Activated CD4-positive, alpha-beta T cell treated with anti-CD3 and anti-CD28 coated beads for 36 hours (primary cell): Measurements from ENCODE around the gene SIRT6. TPM values are rescaled to one million over a fixed set of nuclear protein-coding genes. Genes with fewer than 3 reads are reported as not detected.
"Not testable (repeated sequence)": the region's sequence is repeated elsewhere in the genome, so short reads cannot be mapped to it uniquely, and the experiment has no call there.

Experiments
- ATAC-seq: fragments of 200-7000 bp; cut with Tn5 transposase; one replicate; pipeline ENCODE4 v1.10.0; 2021; ENCODE audit warnings: mild to moderate bottlenecking, moderate library complexity
- CTCF ChIA-PET: fragments of 350-600 bp; sonication (Branson Sonifier 250); formaldehyde crosslinking; loops from one replicate; lab custom pipeline; 2021; ENCODE audit warnings: antibody characterized with exemption; lab: Charles Lee
- POLR2A ChIA-PET: fragments of 350-600 bp; sonication (Branson Sonifier 250); formaldehyde crosslinking; loops from one replicate; lab custom pipeline; 2021; ENCODE audit warnings: antibody characterized with exemption, inconsistent platforms; lab: Charles Lee
- DNase-seq: peaks from one replicate; pipeline ENCODE4 v3.0.0-alpha.2; 2020
- H3K27ac Mint-ChIP-seq: one replicate; pipeline ENCODE4 v1.8.0; 2021; ENCODE audit warnings: mixed read lengths
- H3K27me3 Mint-ChIP-seq: one replicate; pipeline ENCODE4 v1.8.0; 2021; ENCODE audit warnings: mixed read lengths
- H3K36me3 Mint-ChIP-seq: one replicate; pipeline ENCODE4 v1.8.0; 2021; ENCODE audit warnings: low read depth, mixed read lengths
- H3K4me1 Mint-ChIP-seq: one replicate; pipeline ENCODE4 v1.8.0; 2021; ENCODE audit warnings: mixed read lengths
- H3K4me3 Mint-ChIP-seq: one replicate; pipeline ENCODE4 v1.8.0; 2021; ENCODE audit warnings: mild to moderate bottlenecking, moderate library complexity, mixed read lengths
- H3K9me3 Mint-ChIP-seq: one replicate; pipeline ENCODE4 v1.8.0; 2021; ENCODE audit warnings: low read depth, mixed read lengths
- intact Hi-C, 2 experiments: fragments of 100-400 bp; cut with DNase I in 1 of 2; cut with micrococcal nuclease in 1 of 2; formaldehyde crosslinking; loops; one replicate each; pipeline versions ENCODE4 v1.14.2 to v1.15.1; 2022 to 2024; cut with DNase I, micrococcal nuclease
- total RNA-seq, 2 experiments: library from RNA; stranded (reverse); gene quantifications; one replicate each; pipeline ENCODE4 v1.2.3, GENCODE V29; 2021

Gene SIRT6
- total RNA-seq, 2 experiments from 2014 or later, result 26.2 to 29.4 TPM

DNA sequence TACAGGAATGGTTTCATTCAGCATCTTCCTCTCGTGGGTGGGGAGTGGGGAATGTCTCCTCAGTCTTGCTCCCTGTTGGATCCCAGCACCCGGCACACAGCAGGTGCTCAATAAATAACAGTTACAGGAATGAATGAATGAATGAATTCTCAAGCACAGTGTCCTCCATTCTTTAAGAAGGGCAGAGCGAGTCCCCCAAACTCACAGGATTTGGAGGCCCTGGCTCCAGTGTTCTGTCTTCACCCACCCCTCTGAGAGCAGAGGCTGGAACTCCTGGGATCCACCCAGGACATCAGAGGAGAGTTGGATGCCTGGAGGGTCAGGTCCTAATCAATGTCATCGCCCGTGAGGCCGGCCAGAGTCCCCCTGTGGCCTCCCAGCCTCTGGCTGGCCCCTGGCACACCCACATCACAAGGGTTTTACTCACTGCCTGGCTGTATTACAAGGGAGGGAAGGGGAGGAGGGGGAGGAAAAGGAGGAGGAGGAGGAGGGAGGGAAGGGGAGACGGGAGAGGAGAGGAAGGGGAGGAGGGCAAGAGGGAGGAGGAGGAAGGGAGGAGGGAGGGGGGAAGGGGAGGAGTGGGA is 37.6 kb downstream of the SIRT6 start:
- Mint-ChIP-seq H3K36me3 (no peaks in the 10 kb centered on the region), H3K9me3 (no peaks in the 10 kb centered on the region), H3K27ac (no peak overlapping the region), H3K27me3 (peaks cover 10% of the 10 kb centered on the region), H3K4me3 (no peak overlapping the region), H3K4me1 (peaks cover 8% of the 10 kb centered on the region)
- no peak for ATAC-seq
- DNase-seq, result no peak
- POLR2A ChIA-PET, result no interaction called here
- intact Hi-C loops, result loop anchor here in 1 of 2 experiments (10.0 kb wide), 1 partner anchor 60 kb away; no protein-coding TSS in a partner anchor
- CTCF ChIA-PET, result no interaction called here

DNA sequence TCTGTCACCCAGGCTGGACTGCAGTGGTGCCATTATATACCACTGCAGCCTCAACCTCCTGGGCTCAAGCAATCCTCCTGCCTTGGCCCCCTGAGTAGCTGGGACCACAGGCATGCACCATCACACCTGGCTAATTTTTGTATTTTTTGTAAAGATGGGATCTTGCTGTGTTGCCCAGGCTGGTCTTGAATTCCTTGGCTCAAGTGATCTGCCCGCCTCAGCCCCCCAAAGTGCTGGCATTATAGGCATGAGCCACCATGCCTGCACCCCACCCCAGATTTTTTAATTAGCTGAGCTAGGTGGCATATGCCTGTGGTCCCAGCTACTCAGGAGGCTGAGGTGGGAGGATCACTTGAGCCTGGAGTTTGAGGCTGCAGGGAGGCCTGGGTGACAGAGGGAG is 39.4 kb downstream of the SIRT6 start:
- CTCF ChIA-PET, H3K27ac Mint-ChIP-seq, ATAC-seq, POLR2A ChIA-PET, DNase-seq, H3K4me3 Mint-ChIP-seq, H3K36me3 Mint-ChIP-seq, H3K27me3 Mint-ChIP-seq, H3K9me3 Mint-ChIP-seq: not testable (repeated sequence)
- H3K4me1 Mint-ChIP-seq, result peaks cover 10% of the 10 kb centered on the region
- intact Hi-C loops, result loop anchor here in 1 of 2 experiments (10.0 kb wide), 1 partner anchor 62 kb away; no protein-coding TSS in a partner anchor

DNA sequence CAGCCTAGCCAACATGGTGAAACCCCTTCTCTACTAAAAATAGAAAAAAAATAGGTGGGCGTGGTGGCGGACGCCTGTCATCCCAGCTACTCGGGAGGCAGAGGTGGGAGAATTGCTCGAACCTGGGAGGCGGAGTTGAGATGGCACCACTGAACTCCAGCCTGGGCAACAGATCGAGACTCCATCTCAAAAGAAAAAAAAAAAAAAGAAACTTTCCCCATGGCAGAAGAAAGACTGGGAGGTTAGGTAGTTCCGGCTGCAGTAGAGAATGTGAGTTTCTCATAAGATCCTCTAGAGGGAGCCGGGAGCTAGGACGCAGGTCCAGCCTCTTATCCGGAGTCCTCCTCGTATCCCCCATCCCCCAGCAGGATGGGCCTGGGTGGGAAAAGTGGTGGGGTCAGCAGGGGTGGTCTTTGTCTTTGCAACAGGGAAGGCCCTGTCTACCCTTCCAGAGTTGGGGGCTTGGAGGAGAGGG is 42.1 kb downstream of the SIRT6 start:
- ATAC-seq (peak; percentile 89), DNase-seq (peak; percentile 48)
- Mint-ChIP-seq H3K9me3 (no peaks in the 10 kb centered on the region), H3K4me3 (peak overlapping the region; percentile 23), H3K27me3 (peaks cover 4% of the 10 kb centered on the region), H3K4me1 (peaks cover 10% of the 10 kb centered on the region), H3K27ac (no peak overlapping the region), H3K36me3 (no peaks in the 10 kb centered on the region)
- intact Hi-C loops, result loop anchor here (1.0 to 10.0 kb wide), 2 partner anchors 16 to 65 kb away; partner anchors contain the start of gene MAP2K2 (in 1 of the 2)
- ChIA-PET CTCF (interaction anchor here (0.6 to 2.3 kb wide), 33 partner anchors 7 to 626 kb away, joined by 3 to 13 read pairs (median 4); partner anchors contain the start of genes APBA3, CREB3L3, EEF2 and MRPL54), POLR2A (interaction anchor here (1.1 kb wide), 1 partner anchor 78 kb away, joined by 3 read pairs; no protein-coding TSS in a partner anchor)

DNA sequence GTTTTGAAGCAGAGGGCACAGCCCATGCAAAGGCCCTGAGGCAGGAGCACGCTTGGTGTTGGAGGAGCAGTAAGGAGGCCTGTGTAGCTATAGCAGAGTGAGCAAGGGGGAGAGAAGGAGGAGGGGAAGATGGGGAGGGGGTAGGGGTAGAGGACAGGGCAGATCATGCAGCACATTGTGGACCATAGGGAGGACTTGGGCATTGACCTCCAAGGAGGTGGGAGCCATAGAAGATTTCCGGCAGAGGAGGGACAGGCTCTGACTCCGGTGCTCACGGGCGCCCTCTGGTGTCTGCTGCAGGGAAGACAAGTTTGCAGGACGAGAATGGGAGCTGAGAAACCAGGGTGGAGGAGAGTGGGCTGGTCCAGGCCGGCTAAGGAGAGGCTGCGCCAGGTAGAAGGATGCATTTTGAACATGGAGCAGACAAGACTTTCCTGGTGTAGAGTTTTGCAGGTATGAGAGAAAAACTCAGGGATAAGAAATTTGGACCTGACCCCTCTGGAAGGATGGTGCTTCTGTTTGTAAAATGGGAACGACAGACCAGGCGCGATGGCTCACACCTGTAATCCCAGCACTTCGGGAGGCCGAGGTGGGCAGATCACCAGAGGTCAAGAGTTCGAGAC is 42.6 kb downstream of the SIRT6 start:
- ATAC-seq (peak; percentile 92), DNase-seq (peak; percentile 94)
- Mint-ChIP-seq H3K4me3 (peak overlapping the region; percentile 23), H3K27ac (peak overlapping the region; percentile 34), H3K9me3 (no peaks in the 10 kb centered on the region), H3K27me3 (peaks cover 3% of the 10 kb centered on the region), H3K4me1 (peaks cover 10% of the 10 kb centered on the region), H3K36me3 (no peaks in the 10 kb centered on the region)
- POLR2A ChIA-PET, result interaction anchor here (1.1 kb wide), 1 partner anchor 77 kb away, joined by 3 read pairs; no protein-coding TSS in a partner anchor
- intact Hi-C loops, result loop anchor here (1.0 to 10.0 kb wide), 6 partner anchors 15 to 153 kb away; partner anchors contain the start of genes EEF2 (in 1 of the 2), MAP2K2 (in 1 of the 2) and ZBTB7A (in 1 of the 2)
- CTCF ChIA-PET, result interaction anchor here (0.6 to 2.3 kb wide), 29 partner anchors 8 to 625 kb away, joined by 3 to 13 read pairs (median 4); partner anchors contain the start of genes CREB3L3, EEF2 and MRPL54

DNA sequence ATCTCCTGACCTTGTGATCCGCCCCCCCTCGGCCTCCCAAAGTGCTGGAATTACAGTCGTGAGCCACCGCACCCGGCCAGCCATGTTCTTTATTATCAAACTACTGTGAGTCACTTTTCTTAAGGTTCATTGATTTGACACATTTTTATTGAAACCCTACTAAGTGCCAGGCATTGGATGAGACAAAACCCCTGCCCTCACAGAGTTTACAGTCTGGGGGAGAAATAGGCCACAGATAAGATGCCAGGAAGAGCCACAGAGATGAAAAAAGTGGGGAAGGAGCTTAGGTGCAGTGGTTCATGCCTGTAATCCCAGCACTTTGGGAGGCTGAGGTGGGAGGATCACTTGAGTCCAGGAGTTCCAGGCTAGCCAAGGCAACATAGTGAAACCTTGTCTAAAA is 43.9 kb downstream of the SIRT6 start:
- H3K27me3 Mint-ChIP-seq, result no peaks in the 10 kb centered on the region
- no peak overlapping the region for H3K27ac Mint-ChIP-seq
- H3K4me1 Mint-ChIP-seq, result peaks cover 10% of the 10 kb centered on the region
- intact Hi-C loops, result loop anchor here (5.0 kb wide), 2 partner anchors 71 to 151 kb away; partner anchors contain the start of genes EEF2 (in 1 of the 2) and ZBTB7A (in 1 of the 2)
- CTCF ChIA-PET, result interaction anchor here (1.2 to 1.3 kb wide), 2 partner anchors 24 to 63 kb away, joined by 4 read pairs; no protein-coding TSS in a partner anchor
- ATAC-seq (no peak), DNase-seq (no peak)
- no peaks in the 10 kb centered on the region for H3K36me3 Mint-ChIP-seq
- H3K9me3 Mint-ChIP-seq, result no peaks in the 10 kb centered on the region
- POLR2A ChIA-PET, result no interaction called here
- no peak overlapping the region for H3K4me3 Mint-ChIP-seq

DNA sequence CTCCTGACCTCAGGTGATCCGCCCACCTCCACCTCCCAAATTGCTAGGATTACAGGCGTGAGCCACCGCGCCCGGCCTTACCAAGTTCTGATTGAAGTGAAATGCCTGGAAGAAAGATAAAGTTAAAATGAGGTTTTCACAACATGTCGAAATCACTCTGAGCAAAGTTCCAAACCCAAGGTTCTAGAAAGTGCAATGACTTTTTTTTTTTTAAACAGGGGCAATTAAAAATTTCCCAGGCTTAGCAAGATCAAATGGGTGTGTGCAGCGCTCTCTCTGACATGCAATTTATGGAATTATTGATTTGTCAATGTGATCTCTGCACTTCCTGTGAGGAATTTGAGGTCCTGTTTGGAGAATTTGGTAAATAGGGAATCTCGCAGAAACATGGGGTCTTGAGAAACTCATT is 45.7 kb downstream of the SIRT6 start:
- intact Hi-C loops, result loop anchor here (5.0 kb wide), 2 partner anchors 69 to 149 kb away; partner anchors contain the start of genes EEF2 (in 1 of the 2) and ZBTB7A (in 1 of the 2)
- Mint-ChIP-seq H3K36me3 (no peaks in the 10 kb centered on the region), H3K27me3 (no peaks in the 10 kb centered on the region), H3K9me3 (no peaks in the 10 kb centered on the region), H3K4me1 (peaks cover 10% of the 10 kb centered on the region), H3K4me3 (no peak overlapping the region), H3K27ac (no peak overlapping the region)
- ATAC-seq (no peak), DNase-seq (no peak)
- ChIA-PET POLR2A (no interaction called here), CTCF (no interaction called here)

DNA sequence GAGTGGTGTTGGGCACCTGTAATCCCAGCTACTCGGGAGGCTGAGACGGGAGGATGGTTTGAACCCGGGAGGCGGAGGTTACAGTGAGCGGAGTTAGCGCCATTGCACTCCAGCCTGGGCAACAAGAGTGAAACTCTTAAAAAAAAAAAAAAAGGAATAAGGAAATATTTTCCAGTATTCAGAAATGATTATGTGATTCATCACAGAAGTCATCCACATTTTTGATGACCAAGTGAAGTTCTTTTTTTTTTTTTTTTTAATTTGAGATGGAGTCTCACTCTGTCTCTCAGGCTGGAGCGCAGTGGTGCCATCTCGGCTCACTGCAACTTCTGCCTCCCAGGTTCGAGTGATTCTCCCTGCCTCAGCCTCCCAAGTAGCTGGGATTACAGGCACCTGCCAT is 47.0 kb downstream of the SIRT6 start:
- H3K27ac Mint-ChIP-seq, ATAC-seq, H3K4me3 Mint-ChIP-seq, H3K9me3 Mint-ChIP-seq, H3K4me1 Mint-ChIP-seq, H3K36me3 Mint-ChIP-seq, DNase-seq, POLR2A ChIA-PET, CTCF ChIA-PET, H3K27me3 Mint-ChIP-seq: not testable (repeated sequence)
- intact Hi-C loops, result loop anchor here (5.0 kb wide), 2 partner anchors 68 to 148 kb away; partner anchors contain the start of genes EEF2 (in 1 of the 2) and ZBTB7A (in 1 of the 2)

DNA sequence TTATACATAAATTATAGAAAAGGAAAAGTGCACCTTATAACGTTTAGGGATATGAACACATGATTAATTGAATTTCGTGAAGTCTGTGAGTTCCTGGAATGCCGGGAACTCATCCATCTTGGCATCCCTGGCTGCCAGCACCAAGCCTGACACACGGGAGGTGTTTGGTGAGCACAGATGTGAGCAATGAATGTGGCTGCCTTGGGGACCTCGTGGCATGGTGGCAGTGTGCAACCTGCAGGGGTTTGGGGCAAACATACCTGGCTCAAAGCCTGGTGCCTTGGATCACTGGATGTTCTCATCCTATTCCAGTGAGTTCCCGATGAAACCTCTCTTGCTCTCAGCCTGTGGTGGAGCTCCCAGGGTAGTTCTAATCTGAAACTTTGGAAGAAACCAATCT is 48.0 kb downstream of the SIRT6 start:
- DNase-seq (no peak), ATAC-seq (no peak)
- Mint-ChIP-seq H3K4me3 (no peak overlapping the region), H3K27me3 (no peaks in the 10 kb centered on the region), H3K36me3 (no peaks in the 10 kb centered on the region), H3K9me3 (no peaks in the 10 kb centered on the region), H3K27ac (no peak overlapping the region), H3K4me1 (no peaks in the 10 kb centered on the region)
- POLR2A ChIA-PET, result no interaction called here
- intact Hi-C loops, result no loop called here
- CTCF ChIA-PET, result no interaction called here

DNA sequence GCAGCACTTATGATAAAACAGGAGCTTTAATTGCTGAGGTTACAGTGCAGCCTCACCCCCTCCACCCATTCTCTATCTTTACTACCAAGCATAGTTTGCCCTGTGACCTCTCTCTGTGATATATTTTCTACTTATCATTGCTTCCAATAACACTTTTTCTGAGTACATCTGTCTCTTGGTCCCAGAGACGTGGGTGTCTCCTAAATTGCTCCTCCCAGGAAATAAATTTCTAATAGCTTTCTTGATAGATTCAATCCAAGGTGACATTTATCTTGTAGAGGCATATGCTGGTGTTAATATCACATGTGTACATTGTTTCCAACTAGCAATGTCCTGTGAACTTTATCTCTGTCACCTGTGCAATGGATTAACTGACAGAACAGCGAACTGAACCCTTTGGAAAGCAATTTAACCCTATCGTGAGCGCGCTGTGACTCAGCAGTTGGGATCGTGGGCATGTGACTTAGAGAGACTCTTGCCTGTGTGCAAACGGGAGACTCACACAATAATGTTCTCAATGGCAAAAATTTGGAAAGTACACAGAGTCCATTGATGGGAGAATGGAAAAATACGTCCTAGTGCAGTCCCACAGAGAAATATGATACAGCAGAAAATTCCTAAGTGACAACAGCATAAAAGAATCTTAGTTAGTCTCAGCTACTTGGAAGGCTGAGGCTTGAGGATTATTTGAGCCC is 51.5 kb downstream of the SIRT6 start:
- no peaks in the 10 kb centered on the region for H3K36me3 Mint-ChIP-seq
- H3K4me1 Mint-ChIP-seq, result no peaks in the 10 kb centered on the region
- H3K27me3 Mint-ChIP-seq, result no peaks in the 10 kb centered on the region
- DNase-seq, result no peak
- H3K4me3 Mint-ChIP-seq, result no peak overlapping the region
- no peak overlapping the region for H3K27ac Mint-ChIP-seq
- POLR2A ChIA-PET, result no interaction called here
- CTCF ChIA-PET, result interaction anchor here (0.5 to 1.9 kb wide), 2 partner anchors 9 to 218 kb away, joined by 3 to 7 read pairs; no protein-coding TSS in a partner anchor
- intact Hi-C loops, result no loop called here
- no peaks in the 10 kb centered on the region for H3K9me3 Mint-ChIP-seq
- no peak for ATAC-seq

DNA sequence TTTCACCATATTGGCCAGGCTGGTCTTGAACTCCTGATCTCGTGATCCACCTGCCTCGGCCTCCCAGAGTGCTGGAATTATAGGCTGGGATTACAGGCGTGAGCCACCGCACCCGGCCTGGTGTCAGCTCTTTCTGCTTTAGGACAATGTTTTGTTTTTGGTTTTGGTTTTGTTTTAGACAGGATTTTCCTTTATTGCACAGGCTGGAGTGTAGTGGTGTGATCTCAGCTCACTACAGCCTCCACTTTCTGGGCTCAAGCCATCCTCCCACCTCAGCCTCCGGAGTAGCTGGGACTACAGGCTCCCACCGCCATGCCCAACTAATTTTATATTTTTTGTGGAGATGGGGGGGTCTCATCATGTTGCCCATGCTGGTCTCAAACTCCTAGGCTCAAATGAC is 53.3 kb downstream of the SIRT6 start:
- CTCF ChIA-PET, result interaction anchor here (0.6 to 1.5 kb wide), 3 partner anchors 11 to 1618 kb away, joined by 3 to 8 read pairs (median 4); no protein-coding TSS in a partner anchor
- H3K4me1 Mint-ChIP-seq, H3K9me3 Mint-ChIP-seq, H3K27me3 Mint-ChIP-seq, ATAC-seq, H3K4me3 Mint-ChIP-seq, DNase-seq, H3K27ac Mint-ChIP-seq, H3K36me3 Mint-ChIP-seq, POLR2A ChIA-PET: not testable (repeated sequence)
- intact Hi-C loops, result loop anchor here in 1 of 2 experiments (10.0 kb wide), 1 partner anchor 624 kb away; the partner anchor contains the start of genes DOHH and FZR1

DNA sequence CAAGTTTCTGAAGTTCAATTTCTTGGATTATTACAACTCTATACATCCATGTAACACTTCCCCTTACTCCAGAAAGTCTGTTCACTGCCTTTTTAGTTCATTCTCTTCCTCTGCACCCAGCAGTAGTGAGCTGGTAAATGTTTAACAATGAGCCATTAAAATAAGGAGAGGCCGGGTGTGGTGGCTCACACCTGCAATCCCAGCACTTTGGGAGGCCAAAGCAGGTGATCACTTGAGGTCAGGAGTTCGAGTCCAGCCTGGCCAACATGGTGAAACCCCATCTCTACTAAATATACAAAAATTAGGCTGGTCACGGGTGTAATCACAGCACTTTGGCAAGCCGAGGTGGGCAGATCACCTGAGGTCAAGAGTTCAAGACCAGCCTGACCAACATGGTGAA is 55.0 kb downstream of the SIRT6 start:
- DNase-seq, ATAC-seq, CTCF ChIA-PET, H3K9me3 Mint-ChIP-seq, H3K27me3 Mint-ChIP-seq, H3K36me3 Mint-ChIP-seq, H3K4me3 Mint-ChIP-seq, H3K27ac Mint-ChIP-seq, POLR2A ChIA-PET: not testable (repeated sequence)
- intact Hi-C loops, result loop anchor here in 1 of 2 experiments (10.0 kb wide), 1 partner anchor 623 kb away; the partner anchor contains the start of genes DOHH and FZR1
- H3K4me1 Mint-ChIP-seq, result peaks cover 12% of the 10 kb centered on the region
